ENCODE data around the gene ASIC1. TPM values are rescaled to one million over a fixed set of nuclear protein-coding genes. Genes with fewer than 3 reads are reported as not detected.
A peak's percentile ranks its signal among the peaks of the same experiment; 100 is the strongest.

The ASIC1 gene
- total RNA-seq, 2 donors from 2014 or later, result 0.52 to 0.99 TPM

DNA sequence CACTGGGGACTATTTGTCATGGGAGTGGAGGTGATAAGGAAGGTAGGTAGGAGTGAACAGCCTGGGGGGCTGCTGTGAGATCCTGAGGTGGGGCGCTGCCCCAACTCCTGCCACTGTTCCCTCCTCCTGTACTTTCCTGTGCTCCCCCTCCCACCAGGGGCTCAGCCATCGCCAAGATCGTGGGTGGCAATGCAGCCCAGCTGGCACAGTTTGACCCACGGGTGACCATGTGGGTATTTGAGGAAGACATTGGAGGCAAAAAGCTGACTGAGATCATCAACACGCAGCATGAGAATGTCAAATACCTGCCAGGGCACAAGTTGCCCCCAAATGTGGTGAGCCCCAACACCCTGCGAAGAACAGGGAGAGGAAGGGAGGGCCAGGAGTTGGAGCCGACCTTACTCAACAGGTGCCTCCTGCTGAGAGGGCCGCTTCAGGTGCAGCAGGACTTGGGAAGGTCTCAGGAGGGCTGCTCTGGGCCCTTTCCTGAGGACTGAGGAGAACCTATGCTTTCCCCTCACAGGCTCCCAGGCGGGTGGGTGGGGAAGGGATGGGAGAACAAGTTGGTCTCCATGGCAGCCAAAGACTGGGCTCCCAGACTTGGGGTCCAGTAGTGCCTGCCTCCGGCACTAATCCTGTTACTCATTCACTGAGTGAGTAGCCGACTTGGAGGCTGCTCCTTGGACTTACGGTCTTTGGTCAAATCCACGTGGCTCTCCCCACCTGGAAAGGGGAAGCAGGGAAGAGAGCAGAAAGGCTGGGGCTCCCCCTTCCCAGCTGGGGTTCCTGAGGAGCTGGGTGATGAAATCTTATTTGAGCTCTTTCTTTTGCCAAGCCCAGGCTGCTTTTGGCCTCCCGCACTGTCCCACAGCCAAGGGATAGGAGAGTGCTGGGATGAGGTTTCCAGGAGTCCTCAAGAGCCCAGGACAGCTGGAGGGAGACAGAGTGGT is 47.3 kb downstream of the ASIC1 start:
- Histone ChIP-seq H3K4me1 (peaks cover 23% of the 10 kb centered on the region), H3K4me3 (no peak overlapping the region), H3K27ac (peak overlapping the region in 1 of 4 donors; percentile 48), H3K27me3 (no peaks in the 10 kb centered on the region), H3K9me3 (no peaks in the 10 kb centered on the region), H3K36me3 (replicated peaks in 1 of 2; ENCODE audit: insufficient read depth in 1 of 2, low read depth in 2 of 2) (peaks cover 0 to under 1% of the 10 kb centered on the region in 2 donors)
- ATAC-seq, result no peak
- intact Hi-C loops (cut with DNase I), result no loop called here
- TF ChIP-seq, protein P1, sequence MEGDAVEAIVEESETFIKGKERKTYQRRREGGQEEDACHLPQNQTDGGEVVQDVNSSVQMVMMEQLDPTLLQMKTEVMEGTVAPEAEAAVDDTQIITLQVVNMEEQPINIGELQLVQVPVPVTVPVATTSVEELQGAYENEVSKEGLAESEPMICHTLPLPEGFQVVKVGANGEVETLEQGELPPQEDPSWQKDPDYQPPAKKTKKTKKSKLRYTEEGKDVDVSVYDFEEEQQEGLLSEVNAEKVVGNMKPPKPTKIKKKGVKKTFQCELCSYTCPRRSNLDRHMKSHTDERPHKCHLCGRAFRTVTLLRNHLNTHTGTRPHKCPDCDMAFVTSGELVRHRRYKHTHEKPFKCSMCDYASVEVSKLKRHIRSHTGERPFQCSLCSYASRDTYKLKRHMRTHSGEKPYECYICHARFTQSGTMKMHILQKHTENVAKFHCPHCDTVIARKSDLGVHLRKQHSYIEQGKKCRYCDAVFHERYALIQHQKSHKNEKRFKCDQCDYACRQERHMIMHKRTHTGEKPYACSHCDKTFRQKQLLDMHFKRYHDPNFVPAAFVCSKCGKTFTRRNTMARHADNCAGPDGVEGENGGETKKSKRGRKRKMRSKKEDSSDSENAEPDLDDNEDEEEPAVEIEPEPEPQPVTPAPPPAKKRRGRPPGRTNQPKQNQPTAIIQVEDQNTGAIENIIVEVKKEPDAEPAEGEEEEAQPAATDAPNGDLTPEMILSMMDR (IDR thresholded peaks at IDR 0.05), result no peak
- no peak for TF ChIP-seq POLR2A (IDR thresholded peaks at IDR 0.05)
- 69 to 83% methylated on average over 10 to 14 of the region's 14 CpGs for WGBS, 2 donors
- DNase-seq, result no peak

DNA sequence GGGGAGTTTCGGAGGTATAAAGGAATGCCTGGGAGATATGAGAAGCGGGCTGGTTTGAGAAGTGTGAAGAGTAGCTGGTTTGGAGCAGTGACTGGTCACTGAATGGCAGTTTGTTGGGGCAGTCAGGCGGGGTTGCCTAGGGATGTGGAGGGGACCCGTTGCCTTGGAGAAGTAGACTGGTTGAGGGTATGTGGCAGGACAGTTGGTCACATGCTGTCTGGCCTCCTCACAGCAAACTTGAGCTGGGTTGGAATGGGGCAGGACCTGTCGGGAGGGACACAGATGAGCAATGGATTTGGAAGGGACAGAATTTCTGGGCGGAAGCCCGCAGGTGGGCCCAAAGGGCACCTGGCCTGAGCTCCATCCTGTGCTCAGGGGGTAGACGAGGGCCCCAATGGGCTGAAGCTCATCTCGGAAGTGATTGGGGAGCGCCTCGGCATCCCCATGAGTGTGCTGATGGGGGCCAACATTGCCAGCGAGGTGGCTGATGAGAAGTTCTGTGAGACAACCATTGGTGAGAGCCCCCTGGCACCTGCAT is 48.6 kb downstream of the ASIC1 start:
- WGBS, 2 donors, result 83 to 94% methylated on average over 8 to 12 of the region's 12 CpGs
- no peak overlapping the region for H3K4me3 ChIP-seq
- peaks cover 36% of the 10 kb centered on the region for H3K4me1 ChIP-seq
- no peak for DNase-seq
- intact Hi-C loops (cut with DNase I), result no loop called here
- H3K36me3 ChIP-seq (replicated peaks in 1 of 2; ENCODE audit: insufficient read depth in 1 of 2, low read depth in 2 of 2), result no peaks in the 10 kb centered on the region
- no peak for ATAC-seq
- TF ChIP-seq, protein P1 (IDR thresholded peaks at IDR 0.05), result no peak
- TF ChIP-seq POLR2A (IDR thresholded peaks at IDR 0.05), result no peak
- H3K9me3 ChIP-seq, result no peaks in the 10 kb centered on the region
- no peaks in the 10 kb centered on the region for H3K27me3 ChIP-seq
- H3K27ac ChIP-seq, result no peak overlapping the region

DNA sequence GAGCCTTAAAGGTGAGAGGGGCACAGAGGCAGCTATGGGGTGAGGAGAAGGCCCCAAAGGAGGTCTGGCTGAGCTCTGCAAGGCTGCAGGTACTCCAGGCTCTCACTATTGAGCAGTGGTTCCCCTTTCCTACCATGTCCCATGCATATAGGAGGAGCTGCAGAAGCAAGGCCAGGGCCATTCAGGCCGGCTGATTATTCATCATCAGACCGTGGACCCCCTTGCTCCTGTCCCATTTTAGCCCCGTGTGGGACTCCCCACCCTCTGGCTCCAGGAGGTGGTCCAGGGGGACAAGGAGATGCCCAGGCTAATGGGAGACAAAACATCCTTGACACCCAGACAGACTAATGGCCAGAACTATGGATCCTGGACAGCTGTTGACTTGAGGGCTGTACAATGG is 49.5 kb downstream of the ASIC1 start:
- H3K9me3 ChIP-seq, result no peaks in the 10 kb centered on the region
- DNase-seq, result no peak
- peaks cover 42% of the 10 kb centered on the region for H3K4me1 ChIP-seq
- no peaks in the 10 kb centered on the region for H3K27me3 ChIP-seq
- WGBS, 2 donors, result 63% methylated on average over 3 of the region's 3 CpGs
- TF ChIP-seq, protein P1 (IDR thresholded peaks at IDR 0.05), result no peak
- no peak for TF ChIP-seq POLR2A (IDR thresholded peaks at IDR 0.05)
- intact Hi-C loops (cut with DNase I), result no loop called here
- H3K4me3 ChIP-seq, result no peak overlapping the region
- no peak for ATAC-seq
- H3K36me3 ChIP-seq (replicated peaks in 1 of 2; ENCODE audit: insufficient read depth in 1 of 2, low read depth in 2 of 2), result no peaks in the 10 kb centered on the region
- H3K27ac ChIP-seq, result no peak overlapping the region

DNA sequence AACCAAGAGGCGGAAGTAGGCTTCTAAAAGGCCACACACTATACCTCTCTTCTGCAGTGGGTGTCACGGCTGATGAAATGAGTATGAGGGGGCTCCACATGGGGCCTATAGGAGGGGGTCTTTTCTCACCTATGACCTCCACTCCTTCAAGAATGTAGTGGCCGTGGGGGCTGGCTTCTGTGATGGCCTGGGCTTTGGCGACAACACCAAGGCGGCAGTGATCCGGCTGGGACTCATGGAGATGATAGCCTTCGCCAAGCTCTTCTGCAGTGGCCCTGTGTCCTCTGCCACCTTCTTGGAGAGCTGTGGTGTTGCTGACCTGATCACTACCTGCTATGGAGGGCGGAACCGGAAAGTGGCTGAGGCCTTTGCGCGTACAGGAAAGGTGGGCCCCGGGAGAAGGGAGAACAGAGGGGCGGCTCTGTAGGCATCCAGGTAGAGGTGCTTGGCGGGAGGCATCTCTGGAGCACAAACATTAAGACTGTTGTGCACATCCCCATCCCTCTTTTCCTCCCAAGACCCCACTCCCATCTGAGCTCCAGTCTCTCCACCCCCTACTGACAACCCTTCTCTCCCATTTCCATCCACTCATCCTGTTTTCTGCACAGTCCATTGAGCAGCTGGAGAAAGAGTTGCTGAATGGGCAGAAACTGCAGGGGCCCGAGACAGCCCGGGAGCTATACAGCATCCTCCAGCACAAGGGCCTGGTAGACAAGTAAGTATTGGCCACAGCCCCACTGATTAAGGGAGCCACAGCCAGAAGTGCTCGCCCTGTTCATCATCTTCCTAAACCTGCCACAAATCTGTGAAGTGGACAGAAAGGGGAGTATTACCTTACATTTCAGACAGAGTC is 50.2 kb downstream of the ASIC1 start:
- TF ChIP-seq, protein P1 (IDR thresholded peaks at IDR 0.05), result no peak
- no peak for TF ChIP-seq POLR2A (IDR thresholded peaks at IDR 0.05)
- 87 to 92% methylated on average over 17 of the region's 17 CpGs for WGBS, 2 donors
- Histone ChIP-seq H3K27me3 (no peaks in the 10 kb centered on the region), H3K27ac (no peak overlapping the region), H3K36me3 (replicated peaks in 1 of 2; ENCODE audit: insufficient read depth in 1 of 2, low read depth in 2 of 2) (no peaks in the 10 kb centered on the region), H3K4me3 (no peak overlapping the region), H3K4me1 (peaks cover 42% of the 10 kb centered on the region), H3K9me3 (no peaks in the 10 kb centered on the region)
- ATAC-seq, result no peak
- intact Hi-C loops (cut with DNase I), result no loop called here
- no peak for DNase-seq
